ENCODE data around the gene SCAF1. TPM values are rescaled to one million over a fixed set of nuclear protein-coding genes. Genes with fewer than 3 reads are reported as not detected.

The SCAF1 gene
- total RNA-seq, 1 donor from 2014 or later: 90.7 TPM

DNA sequence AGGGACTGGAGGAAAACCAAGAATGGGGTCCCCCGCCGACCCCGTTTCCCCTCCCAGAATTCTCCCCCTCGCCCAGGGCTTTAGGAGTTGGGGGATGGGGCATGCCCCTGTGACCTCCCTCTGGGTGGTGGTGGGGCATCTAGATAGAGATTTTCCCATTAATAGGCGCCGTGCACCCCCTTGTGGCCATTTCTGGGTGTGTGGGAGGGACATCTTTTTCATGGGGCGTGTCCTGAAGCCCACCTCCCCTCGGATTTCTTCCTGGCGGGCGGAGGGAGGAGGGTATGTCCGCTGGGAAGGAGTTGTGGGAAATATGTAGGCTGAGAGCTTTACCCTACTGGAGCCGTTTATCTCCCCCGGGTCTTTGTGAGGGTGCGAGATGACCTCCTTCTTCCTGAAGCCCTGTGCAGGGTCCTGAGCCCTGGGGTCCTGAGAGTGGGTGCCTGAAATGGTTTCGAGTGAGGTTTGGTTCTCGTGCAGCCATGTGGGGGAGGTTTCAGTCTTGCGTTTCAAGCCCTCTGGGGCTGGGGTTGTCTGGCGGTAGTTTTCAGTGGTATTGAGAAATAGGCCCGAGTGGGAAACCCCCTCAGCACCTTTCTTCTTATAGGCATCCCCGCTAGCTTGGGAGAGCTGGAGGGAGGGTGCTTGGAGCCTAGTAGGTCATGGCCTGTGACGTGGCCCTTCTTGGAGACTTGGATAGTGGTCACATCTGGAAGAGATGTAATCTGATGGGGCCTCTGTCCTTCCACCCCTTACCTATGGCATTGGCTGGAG, 36.1 kb downstream of the SCAF1 start:
- Mint-ChIP-seq H3K4me3 (ENCODE audit: low read depth) (peak overlapping the region; percentile 97), H3K27me3 (no peaks in the 10 kb centered on the region), H3K27ac (peak overlapping the region; percentile 92), H3K4me1 (ENCODE audit: low read depth) (peaks cover 17% of the 10 kb centered on the region), H3K9me3 (ENCODE audit: low read depth) (no peaks in the 10 kb centered on the region), H3K36me3 (ENCODE audit: insufficient read depth) (peaks cover 13% of the 10 kb centered on the region)
- TF ChIP-seq, protein P1, sequence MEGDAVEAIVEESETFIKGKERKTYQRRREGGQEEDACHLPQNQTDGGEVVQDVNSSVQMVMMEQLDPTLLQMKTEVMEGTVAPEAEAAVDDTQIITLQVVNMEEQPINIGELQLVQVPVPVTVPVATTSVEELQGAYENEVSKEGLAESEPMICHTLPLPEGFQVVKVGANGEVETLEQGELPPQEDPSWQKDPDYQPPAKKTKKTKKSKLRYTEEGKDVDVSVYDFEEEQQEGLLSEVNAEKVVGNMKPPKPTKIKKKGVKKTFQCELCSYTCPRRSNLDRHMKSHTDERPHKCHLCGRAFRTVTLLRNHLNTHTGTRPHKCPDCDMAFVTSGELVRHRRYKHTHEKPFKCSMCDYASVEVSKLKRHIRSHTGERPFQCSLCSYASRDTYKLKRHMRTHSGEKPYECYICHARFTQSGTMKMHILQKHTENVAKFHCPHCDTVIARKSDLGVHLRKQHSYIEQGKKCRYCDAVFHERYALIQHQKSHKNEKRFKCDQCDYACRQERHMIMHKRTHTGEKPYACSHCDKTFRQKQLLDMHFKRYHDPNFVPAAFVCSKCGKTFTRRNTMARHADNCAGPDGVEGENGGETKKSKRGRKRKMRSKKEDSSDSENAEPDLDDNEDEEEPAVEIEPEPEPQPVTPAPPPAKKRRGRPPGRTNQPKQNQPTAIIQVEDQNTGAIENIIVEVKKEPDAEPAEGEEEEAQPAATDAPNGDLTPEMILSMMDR (IDR thresholded peaks at IDR 0.05; ENCODE audit: unreplicated experiment): peak; percentile 84
- DNase-seq (ENCODE audit: low spot score, unreplicated experiment): peak; percentile 85

DNA sequence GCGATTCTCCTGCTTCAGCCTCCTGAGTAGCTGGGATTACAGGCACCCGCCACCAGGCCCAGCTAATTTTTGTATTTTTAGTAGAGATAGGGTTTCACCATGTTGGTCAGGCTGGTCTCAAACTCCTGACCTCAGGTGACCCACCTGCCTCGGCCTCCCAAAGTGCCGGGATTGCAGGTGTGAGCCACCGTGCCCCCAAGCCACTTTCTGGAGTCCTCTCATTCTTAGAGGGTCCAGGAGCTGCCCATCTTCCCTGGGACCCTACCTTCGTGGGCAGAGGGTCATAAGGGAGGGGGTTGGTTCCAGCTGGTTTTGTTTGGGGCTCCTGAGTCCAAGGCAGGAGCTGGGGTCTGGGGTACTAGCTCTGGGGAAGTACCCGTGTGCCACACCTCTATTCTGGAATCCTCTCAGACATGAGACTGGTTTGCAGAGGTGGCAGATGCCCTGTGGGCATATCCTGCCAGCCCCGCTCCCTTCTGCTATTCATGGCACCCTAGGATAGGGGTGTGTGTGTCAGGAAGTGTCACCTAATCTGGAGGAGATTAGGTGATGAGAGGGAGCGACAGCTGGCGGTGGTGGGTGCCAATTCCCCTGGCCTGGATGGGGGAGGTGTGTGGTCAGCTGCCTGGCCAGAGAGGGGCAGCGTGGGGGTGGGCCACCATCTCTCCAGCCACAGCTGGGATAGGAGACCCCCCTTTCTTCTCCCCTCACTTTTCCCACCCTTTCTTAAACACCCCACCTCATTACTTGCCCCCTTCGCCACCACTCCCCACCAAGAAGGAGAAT, 37.2 kb downstream of the SCAF1 start:
- no peak overlapping the region for H3K27ac Mint-ChIP-seq
- peak overlapping the region; percentile 97 for H3K4me3 Mint-ChIP-seq (ENCODE audit: low read depth)
- TF ChIP-seq, protein P1 (IDR thresholded peaks at IDR 0.05; ENCODE audit: unreplicated experiment): no peak
- H3K9me3 Mint-ChIP-seq (ENCODE audit: low read depth): no peaks in the 10 kb centered on the region
- peaks cover 15% of the 10 kb centered on the region for H3K36me3 Mint-ChIP-seq (ENCODE audit: insufficient read depth)
- H3K27me3 Mint-ChIP-seq: no peaks in the 10 kb centered on the region
- no peak for DNase-seq (ENCODE audit: low spot score, unreplicated experiment)
- H3K4me1 Mint-ChIP-seq (ENCODE audit: low read depth): peaks cover 17% of the 10 kb centered on the region

DNA sequence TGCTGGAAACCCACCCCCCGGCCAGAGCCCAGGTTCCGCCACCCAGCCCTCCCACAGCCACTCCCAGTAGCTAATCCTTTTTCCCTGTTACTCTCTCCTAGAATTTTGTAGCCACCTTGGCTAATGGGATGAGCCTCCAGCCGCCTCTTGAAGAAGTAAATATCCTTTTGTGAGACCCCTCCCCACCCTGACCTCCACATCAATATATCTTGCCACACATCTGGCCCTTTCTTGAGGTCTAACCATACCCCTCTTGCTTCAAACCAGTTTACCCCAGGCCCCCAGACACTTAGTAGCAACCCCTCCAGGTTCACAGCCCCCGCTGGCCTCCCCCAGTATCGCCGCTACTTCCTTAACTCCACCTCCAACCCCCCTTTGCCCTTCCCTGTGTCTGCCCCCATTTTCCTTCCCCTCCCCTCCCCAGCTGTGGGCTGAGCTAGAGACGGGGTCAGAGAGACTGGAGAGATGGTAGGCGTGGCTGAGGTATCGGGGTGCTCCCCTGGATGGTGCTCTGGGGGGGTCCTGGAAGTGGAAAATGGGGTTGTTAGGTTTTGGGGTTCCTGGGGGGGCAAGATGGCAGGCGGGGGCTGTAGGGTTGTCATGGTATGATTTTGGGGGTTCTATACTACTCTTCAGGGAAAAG, 37.9 kb downstream of the SCAF1 start:
- H3K36me3 Mint-ChIP-seq (ENCODE audit: insufficient read depth): peaks cover 17% of the 10 kb centered on the region
- H3K27ac Mint-ChIP-seq: peak overlapping the region; percentile 93
- H3K4me1 Mint-ChIP-seq (ENCODE audit: low read depth): peaks cover 17% of the 10 kb centered on the region
- H3K9me3 Mint-ChIP-seq (ENCODE audit: low read depth): no peaks in the 10 kb centered on the region
- H3K27me3 Mint-ChIP-seq: no peaks in the 10 kb centered on the region
- H3K4me3 Mint-ChIP-seq (ENCODE audit: low read depth): peak overlapping the region; percentile 97
- TF ChIP-seq, protein P1 (IDR thresholded peaks at IDR 0.05; ENCODE audit: unreplicated experiment): no peak
- no peak for DNase-seq (ENCODE audit: low spot score, unreplicated experiment)

DNA sequence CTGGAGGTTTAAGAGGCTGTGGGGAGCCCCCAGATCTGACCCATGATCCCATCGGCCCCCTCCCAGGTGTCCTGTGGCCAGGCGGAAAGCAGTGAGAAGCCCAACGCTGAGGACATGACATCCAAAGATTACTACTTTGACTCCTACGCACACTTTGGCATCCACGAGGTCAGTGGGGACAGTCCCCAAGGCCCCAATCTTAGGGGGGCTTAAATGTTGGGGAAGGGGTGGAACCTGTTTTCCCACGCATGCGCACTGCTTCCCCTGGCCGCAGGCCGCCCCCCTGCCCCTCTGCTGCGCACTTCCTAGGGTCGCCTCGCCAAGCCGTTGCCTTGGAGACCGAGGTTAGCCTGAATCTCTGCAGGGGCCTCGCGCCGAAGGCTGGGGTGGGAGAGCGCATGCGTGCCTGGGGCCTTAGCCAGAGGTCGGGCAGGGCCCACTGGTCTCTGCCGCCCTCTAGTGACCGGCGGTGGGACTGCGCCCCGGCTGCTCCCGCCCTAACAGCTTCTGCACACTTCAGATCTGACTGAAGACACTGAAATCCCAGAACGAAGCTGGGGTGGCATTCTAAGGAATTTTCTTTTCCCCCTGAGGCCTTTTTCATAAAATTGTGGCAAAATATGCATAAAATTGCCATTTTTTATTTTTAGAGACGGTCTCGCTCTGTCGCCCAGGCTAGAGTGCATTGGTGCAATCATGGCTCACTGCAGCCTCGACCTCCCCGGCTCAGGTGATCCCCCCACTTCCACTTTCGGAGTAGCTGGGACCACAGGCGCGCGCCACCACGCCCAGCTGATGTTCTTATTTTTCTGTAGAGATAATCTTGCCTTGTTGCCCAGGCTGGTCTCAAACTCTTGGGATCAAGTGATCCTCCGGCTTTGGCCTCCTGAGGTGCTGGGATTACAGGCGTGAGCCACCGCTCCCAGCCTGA, 38.7 kb downstream of the SCAF1 start:
- Mint-ChIP-seq H3K4me3 (ENCODE audit: low read depth) (no peak overlapping the region), H3K9me3 (ENCODE audit: low read depth) (no peaks in the 10 kb centered on the region), H3K4me1 (ENCODE audit: low read depth) (peaks cover 17% of the 10 kb centered on the region), H3K36me3 (ENCODE audit: insufficient read depth) (peaks cover 21% of the 10 kb centered on the region), H3K27ac (peak overlapping the region; percentile 83), H3K27me3 (no peaks in the 10 kb centered on the region)
- TF ChIP-seq, protein P1 (IDR thresholded peaks at IDR 0.05; ENCODE audit: unreplicated experiment): peak; percentile 98
- DNase-seq (ENCODE audit: low spot score, unreplicated experiment): peak; percentile 96
